Measurements from ENCODE around the gene SCGB1D1. TPM values are rescaled to one million over a fixed set of nuclear protein-coding genes. Genes with fewer than 3 reads are reported as not detected.

Gene SCGB1D1, protein sequence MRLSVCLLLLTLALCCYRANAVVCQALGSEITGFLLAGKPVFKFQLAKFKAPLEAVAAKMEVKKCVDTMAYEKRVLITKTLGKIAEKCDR
- not detected in 2 replicates for total RNA-seq

GRCh38 chr11:62190011-62190410, at the start of gene SCGB1D1:
SCGB1D1 (plus strand) TSS chr11:62190216; CDS start chr11:62190285, 69 bp downstream.

GRCh38 chr11:62242021-62242420, 52.0 kb downstream of the SCGB1D1 start, which contains the start of gene SCGB1D2:
SCGB1D2 (plus strand) TSS chr11:62242239; CDS start chr11:62242308, 69 bp downstream.

Other genes starting within 250 kb of the SCGB1D1 start
- gene BEST1, start 239.9 kb upstream of the SCGB1D1 start, total RNA-seq: under 0.01 TPM in 1 of 2 replicates, not detected in the other
- gene FTH1, start 222.6 kb upstream of the SCGB1D1 start, total RNA-seq: 339 and 510 TPM in 2 replicates
- 21.8 and 31.2 TPM in 2 replicates for gene INCENP, start 66.2 kb upstream of the SCGB1D1 start, total RNA-seq
- gene SCGB2A1, start 18.5 kb downstream of the SCGB1D1 start, total RNA-seq: not detected in 2 replicates
- gene SCGB1D2, start 52.0 kb downstream of the SCGB1D1 start, total RNA-seq: not detected in 2 replicates
- gene SCGB2A2, start 79.9 kb downstream of the SCGB1D1 start, total RNA-seq: not detected in 2 replicates
- gene SCGB1D4, start 108.9 kb downstream of the SCGB1D1 start, total RNA-seq: not detected in 2 replicates
- gene ASRGL1, start 147.2 kb downstream of the SCGB1D1 start, total RNA-seq: 28.6 and 37.1 TPM in 2 replicates
- gene SCGB1A1, start 228.8 kb downstream of the SCGB1D1 start, total RNA-seq: not detected in 2 replicates